ENCODE results near the gene C2orf81. TPM values are rescaled to one million over a fixed set of nuclear protein-coding genes. Genes with fewer than 3 reads are reported as not detected.
A peak's percentile ranks its signal among the peaks of the same experiment; 100 is the strongest.

The C2orf81 gene
- total RNA-seq, 1 donor from 2014 or later = 2.4 TPM

- DNase-seq (ENCODE audit: extremely low spot score, unreplicated experiment) = no peak
- Mint-ChIP-seq H3K9me3 (ENCODE audit: unreplicated experiment) (no peaks in the 10 kb centered on the region), H3K4me1 (ENCODE audit: unreplicated experiment) (peaks cover 13% of the 10 kb centered on the region), H3K36me3 (ENCODE audit: unreplicated experiment) (peaks cover 55% of the 10 kb centered on the region), H3K27ac (ENCODE audit: unreplicated experiment) (no peak overlapping the region), H3K27me3 (ENCODE audit: unreplicated experiment) (no peaks in the 10 kb centered on the region), H3K4me3 (ENCODE audit: unreplicated experiment) (no peak overlapping the region)
- TF ChIP-seq CTCF (IDR thresholded peaks at IDR 0.05) = no peak
Measured at GRCh38 chr2:74371421-74371820, 50.0 kb downstream of the C2orf81 start.

GRCh38 chr2:74369976-74370375 lies 51.4 kb downstream of the C2orf81 start:
- no peak for DNase-seq (ENCODE audit: extremely low spot score, unreplicated experiment)
- no peak overlapping the region for H3K27ac Mint-ChIP-seq (ENCODE audit: unreplicated experiment)
- no peaks in the 10 kb centered on the region for H3K9me3 Mint-ChIP-seq (ENCODE audit: unreplicated experiment)
- TF ChIP-seq CTCF (IDR thresholded peaks at IDR 0.05) = no peak
- H3K4me3 Mint-ChIP-seq (ENCODE audit: unreplicated experiment) = no peak overlapping the region
- peaks cover 59% of the 10 kb centered on the region for H3K36me3 Mint-ChIP-seq (ENCODE audit: unreplicated experiment)
- no peaks in the 10 kb centered on the region for H3K27me3 Mint-ChIP-seq (ENCODE audit: unreplicated experiment)
- H3K4me1 Mint-ChIP-seq (ENCODE audit: unreplicated experiment) = peaks cover 12% of the 10 kb centered on the region

GRCh38 chr2:74368499-74368898 lies 52.9 kb downstream of the C2orf81 start:
- no peak for DNase-seq (ENCODE audit: extremely low spot score, unreplicated experiment)
- no peak overlapping the region for H3K4me3 Mint-ChIP-seq (ENCODE audit: unreplicated experiment)
- H3K27ac Mint-ChIP-seq (ENCODE audit: unreplicated experiment) = no peak overlapping the region
- peaks cover 6% of the 10 kb centered on the region for H3K4me1 Mint-ChIP-seq (ENCODE audit: unreplicated experiment)
- H3K9me3 Mint-ChIP-seq (ENCODE audit: unreplicated experiment) = no peaks in the 10 kb centered on the region
- TF ChIP-seq CTCF (IDR thresholded peaks at IDR 0.05) = no peak
- no peaks in the 10 kb centered on the region for H3K27me3 Mint-ChIP-seq (ENCODE audit: unreplicated experiment)
- H3K36me3 Mint-ChIP-seq (ENCODE audit: unreplicated experiment) = peaks cover 69% of the 10 kb centered on the region

GRCh38 chr2:74367789-74368188 lies 53.6 kb downstream of the C2orf81 start:
- H3K36me3 Mint-ChIP-seq (ENCODE audit: unreplicated experiment) = peaks cover 72% of the 10 kb centered on the region
- H3K27me3 Mint-ChIP-seq (ENCODE audit: unreplicated experiment) = no peaks in the 10 kb centered on the region
- H3K27ac Mint-ChIP-seq (ENCODE audit: unreplicated experiment) = no peak overlapping the region
- no peak for TF ChIP-seq CTCF (IDR thresholded peaks at IDR 0.05)
- peak; percentile 67 for DNase-seq (ENCODE audit: extremely low spot score, unreplicated experiment)
- H3K4me3 Mint-ChIP-seq (ENCODE audit: unreplicated experiment) = no peak overlapping the region
- no peaks in the 10 kb centered on the region for H3K9me3 Mint-ChIP-seq (ENCODE audit: unreplicated experiment)
- no peaks in the 10 kb centered on the region for H3K4me1 Mint-ChIP-seq (ENCODE audit: unreplicated experiment)

GRCh38 chr2:74366036-74366435 lies 55.4 kb downstream of the C2orf81 start:
- H3K4me3 Mint-ChIP-seq (ENCODE audit: unreplicated experiment) = no peak overlapping the region
- DNase-seq (ENCODE audit: extremely low spot score, unreplicated experiment) = peak; percentile 65
- TF ChIP-seq CTCF (IDR thresholded peaks at IDR 0.05) = no peak
- H3K4me1 Mint-ChIP-seq (ENCODE audit: unreplicated experiment) = no peaks in the 10 kb centered on the region
- H3K27me3 Mint-ChIP-seq (ENCODE audit: unreplicated experiment) = no peaks in the 10 kb centered on the region
- H3K9me3 Mint-ChIP-seq (ENCODE audit: unreplicated experiment) = no peaks in the 10 kb centered on the region
- no peak overlapping the region for H3K27ac Mint-ChIP-seq (ENCODE audit: unreplicated experiment)
- H3K36me3 Mint-ChIP-seq (ENCODE audit: unreplicated experiment) = peaks cover 78% of the 10 kb centered on the region

Data from osteocyte (in vitro differentiated cells).